ENCODE results near the gene CHRM4.

Gene CHRM4

GRCh38 chr11:46391578-46392420 is at the start of gene CHRM4:
Gene CHRM4, minus strand, starts transcription at chr11:46391776. Its CDS starts 5,219 bp downstream, at chr11:46386557.
- DNase-seq: no peak

DNA sequence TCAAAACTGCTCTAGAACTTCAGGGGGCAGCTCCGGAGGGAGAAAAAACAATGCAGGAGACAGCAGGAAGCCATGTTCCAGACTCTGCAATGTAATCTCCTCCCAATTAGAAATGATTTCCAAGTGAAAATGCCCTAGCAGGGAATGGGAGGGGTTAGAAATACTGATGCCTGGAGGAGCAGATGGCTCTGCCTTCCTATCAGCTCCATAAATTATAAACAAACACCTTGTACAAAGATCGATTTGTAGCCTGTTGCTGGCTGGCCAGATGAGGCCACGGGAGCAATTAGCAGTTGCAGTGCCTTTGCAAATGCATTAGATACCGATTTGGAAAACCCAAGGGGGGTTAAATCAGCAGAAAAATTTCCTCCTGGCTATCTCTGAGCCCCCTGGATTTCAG is 46.6 kb upstream of the CHRM4 start:
- DNase-seq: no peak

DNA sequence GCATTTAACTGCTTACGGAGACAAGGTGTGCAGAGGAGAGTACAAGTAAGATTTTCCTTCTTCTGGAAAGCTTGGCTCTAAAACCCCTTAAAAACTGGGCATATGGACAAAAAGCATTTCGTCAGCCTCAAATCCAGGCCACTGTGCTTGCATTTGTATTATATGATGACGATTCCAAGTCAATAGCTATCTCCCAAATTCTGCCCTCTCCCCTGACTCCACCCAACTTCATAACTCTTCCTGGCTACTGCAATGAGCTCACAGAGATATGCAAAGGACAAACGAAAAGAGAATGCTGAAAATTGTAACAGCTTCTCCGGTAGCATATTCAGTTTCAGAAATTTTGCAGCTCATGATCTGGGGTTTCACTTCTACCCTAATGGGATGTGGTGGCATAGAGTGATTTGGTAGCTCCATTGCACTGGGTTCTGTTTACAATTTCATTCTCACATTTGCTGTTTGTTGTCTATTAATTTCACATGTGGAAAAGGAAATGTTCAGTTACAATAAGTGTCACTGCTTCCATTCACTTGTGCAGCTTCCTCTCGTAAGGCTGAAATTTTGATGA is 45.6 kb upstream of the CHRM4 start:
- no peak for DNase-seq

DNA sequence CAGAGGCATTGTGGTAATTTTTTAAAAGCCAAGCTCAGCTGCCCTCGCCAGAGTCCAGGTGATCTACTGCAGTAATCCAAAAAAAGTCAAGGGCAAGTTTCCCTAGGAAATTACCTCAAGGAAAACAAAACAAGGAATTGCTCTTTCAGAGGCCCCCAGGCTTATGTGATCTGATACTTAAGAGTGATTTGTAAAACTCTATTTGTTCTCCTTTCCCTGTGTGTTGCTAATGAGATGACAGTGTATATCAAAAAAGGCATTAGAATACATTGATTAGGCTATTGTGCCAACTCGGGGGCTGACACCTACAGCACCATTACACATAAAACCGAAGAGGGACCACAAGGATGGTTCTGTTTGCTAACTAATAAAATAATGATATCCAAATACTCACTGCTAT is 44.5 kb upstream of the CHRM4 start:
- DNase-seq: no peak

DNA sequence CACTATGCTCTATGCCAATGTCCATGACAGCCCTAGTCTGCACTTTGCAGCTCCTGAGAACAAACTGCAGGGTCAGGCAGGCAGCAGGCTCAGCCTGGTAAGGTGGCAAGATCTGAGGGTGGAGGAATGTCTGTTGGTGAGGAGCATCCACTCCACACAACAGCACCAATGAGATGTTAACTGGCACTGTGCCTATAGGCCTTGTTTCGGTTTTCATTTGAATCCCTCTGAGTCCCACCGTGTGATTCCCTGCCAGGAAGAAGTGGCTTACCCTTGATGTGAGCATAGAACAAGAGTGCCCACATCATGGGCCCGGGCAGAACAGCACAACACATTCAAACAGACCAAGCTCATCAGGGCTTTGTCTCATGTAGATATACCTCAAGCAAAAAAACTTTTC is 44.1 kb upstream of the CHRM4 start:
- DNase-seq: no peak

DNA sequence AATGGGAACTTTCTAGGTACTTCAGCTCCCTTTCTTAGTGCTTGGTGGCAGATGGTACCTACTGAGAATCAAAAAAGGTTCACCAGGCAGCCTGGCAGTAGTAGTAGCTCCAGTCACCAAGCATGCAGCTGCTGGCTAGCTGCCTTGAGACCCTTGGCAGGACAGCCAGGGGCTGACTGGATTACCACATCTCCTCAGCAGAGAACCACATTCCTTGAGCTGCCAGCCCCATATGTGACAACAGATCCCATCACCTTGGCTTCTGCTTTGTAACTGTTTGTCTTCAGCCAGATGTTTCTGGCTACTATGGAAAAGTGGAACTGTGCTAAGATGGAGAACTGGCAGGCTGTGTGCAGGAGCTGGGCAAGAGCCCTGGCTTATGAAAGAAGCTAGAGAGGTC is 39.6 kb upstream of the CHRM4 start:
- DNase-seq: no peak

DNA sequence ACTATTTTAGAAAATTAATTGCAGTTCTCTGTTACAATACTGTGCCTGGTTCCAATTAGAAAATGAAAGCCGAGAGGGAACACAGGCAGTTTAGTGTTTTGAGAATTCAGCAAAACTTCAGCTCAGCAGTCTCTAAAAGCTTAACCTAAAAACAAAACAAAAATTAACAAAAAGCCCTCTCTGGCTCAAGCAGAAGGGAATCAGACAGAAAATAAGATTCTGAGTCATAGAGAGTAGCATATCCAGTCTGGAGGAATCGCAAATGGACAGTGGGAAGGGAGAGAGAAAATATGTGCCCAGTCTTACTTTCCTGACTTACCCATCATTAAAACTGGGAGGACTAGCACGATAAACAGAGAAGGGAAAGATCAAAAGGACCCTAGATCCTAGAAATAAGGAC is 38.1 kb upstream of the CHRM4 start:
- no peak for DNase-seq

DNA sequence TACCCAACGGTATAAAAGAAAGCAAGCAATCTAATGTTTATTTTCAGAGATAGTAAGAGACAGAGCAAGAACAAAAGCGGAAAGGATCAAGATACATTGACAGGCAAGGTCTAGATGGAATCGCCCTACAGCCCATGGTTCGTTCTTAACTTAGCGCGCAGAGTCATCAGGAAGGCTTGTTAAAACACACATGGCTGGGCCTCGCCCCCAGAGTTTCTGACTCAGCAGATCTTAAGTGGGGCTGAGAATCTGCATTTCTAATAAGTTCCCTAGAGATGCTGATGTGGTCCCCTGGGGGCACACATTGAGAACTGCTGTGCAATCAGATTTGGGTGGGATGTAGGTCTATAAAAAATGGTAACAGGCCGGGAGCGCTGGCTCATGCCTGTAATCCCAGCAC is 35.8 kb upstream of the CHRM4 start:
- no peak for DNase-seq

- DNase-seq: no peak
Measured at GRCh38 chr11:46426233-46426991, 34.8 kb upstream of the CHRM4 start.

- no peak for DNase-seq
Measured at GRCh38 chr11:46422588-46422987, 31.0 kb upstream of the CHRM4 start.

DNA sequence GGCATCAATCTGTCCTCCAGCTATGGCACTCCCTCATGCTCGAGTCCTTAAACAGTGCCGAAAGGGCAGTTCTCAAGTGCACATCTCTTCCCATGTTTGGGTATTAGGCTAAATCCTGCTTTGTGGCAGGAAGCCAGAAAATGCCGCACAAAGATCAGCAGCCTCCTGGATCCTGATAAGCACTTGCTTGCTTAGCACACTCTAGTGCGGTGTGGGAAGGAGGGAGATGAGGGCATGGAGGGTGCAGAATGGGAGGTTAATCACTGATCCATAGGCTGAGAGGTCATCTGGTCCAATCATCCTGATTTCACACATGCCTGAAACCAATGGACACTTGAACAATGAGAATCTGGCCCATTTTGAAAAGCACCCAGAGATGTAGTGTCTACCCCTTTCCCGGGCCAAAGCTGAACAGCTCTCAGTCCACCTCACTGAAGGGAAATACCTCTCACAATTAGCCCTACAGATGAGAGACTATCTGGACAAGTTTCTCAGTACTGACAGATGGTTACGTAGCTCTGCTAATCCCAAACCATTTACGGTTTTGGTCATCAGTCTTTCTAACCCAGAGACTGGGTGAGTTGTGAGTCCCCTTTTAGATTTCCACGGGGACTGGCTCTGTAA is 29.8 kb upstream of the CHRM4 start:
- DNase-seq: no peak

GRCh38 chr11:46420513-46420912 is 28.9 kb upstream of the CHRM4 start:
- no peak for DNase-seq

- DNase-seq: no peak
Measured at GRCh38 chr11:46418751-46419150, 27.2 kb upstream of the CHRM4 start.

DNA sequence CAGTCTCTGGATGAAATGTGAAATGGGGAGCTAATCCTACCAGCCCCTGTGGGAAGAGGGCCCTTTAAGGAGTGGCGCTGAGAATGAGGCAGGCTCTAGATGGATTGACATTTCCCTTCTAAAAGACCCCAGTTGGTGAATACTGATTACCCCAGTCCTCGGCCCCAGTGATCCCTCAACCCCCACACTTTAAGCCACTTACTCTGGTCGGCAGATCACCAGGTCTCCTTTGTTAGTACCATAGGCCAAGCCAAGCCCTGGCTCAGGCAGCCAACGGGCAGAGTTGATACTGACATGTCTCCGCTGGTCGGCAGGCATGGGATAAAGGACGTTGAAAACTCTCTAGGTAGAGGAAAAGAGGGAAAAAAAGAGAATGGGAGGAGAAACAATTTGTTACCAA is 26.1 kb upstream of the CHRM4 start:
- DNase-seq: no peak

- DNase-seq: no peak
Measured at GRCh38 chr11:46414879-46415278, 23.3 kb upstream of the CHRM4 start.

GRCh38 chr11:46414466-46414796 is 22.9 kb upstream of the CHRM4 start:
- no peak for DNase-seq

DNA sequence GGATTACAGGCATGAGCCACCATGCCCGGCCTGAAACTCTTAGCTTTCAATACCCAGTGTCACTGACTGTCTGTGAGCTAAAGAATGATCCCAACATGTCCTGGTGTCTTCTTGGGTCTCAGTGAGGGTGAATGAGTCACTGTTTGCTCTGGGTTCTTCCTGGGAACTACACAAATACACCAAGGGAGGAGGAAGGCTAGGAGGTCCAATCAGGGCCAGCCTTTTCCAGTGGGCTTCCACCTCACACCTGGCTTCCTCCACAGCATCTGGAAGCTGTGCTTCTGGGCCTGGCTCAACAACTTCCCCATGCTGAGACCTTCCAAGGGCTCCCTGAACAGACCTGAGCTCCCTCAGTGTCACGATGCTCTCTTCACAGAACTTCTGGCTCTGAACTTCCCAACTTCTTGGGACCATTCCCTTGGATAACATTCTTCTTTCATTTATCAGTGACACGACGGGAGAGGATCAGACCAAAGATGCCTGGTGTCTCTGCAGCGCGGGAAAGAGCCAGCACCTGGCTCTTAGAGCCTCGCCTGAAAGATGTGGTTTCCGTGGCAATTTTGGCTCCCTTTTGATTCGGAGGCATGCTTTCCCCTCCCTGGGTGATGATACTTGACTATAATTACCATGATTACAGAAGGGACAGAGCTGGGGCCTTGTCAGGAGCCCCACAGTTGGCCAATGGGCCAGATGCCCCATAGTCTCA is 22.3 kb upstream of the CHRM4 start:
- DNase-seq: no peak

- no peak for DNase-seq
Measured at GRCh38 chr11:46410021-46410420, 18.4 kb upstream of the CHRM4 start.

- DNase-seq: no peak
Measured at GRCh38 chr11:46408407-46408986, 16.9 kb upstream of the CHRM4 start.

- DNase-seq: no peak
Measured at GRCh38 chr11:46407635-46408034, 16.1 kb upstream of the CHRM4 start.

DNA sequence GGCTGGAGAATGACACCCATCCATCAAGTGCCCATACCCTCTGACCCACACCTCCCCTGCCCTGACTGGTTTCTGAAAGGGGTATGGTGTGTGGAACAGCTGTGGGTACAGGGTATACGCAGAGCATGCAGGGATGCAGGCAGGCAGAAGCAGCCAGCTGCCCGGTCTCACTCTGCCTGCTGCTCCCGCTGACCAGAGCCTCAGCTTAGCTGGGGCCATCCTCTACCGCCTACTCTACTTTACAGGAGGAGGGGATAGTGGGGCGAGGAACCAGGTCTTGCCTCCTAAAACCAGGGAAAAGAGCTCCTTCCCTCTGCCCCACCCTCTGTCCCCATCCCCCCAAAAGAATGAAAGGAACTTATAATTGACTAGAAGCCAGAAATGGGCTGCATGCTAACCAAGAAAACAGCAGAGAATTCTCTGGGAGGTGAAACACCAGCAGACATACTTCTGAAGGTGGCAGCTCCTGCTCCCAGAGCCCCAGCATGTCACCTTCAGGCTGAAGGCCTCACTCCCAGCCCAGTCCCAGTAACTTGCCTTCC is 13.0 kb upstream of the CHRM4 start:
- no peak for DNase-seq
